Measurements from ENCODE around the gene SUMO2. TPM values are rescaled to one million over a fixed set of nuclear protein-coding genes. Genes with fewer than 3 reads are reported as not detected.

Gene SUMO2
- total and polyA plus RNA-seq, 2 of the 8 experiments (the other 6 are each of a cell fraction or from before 2014, with no cell fraction given), result 184 to 779 TPM

DNA sequence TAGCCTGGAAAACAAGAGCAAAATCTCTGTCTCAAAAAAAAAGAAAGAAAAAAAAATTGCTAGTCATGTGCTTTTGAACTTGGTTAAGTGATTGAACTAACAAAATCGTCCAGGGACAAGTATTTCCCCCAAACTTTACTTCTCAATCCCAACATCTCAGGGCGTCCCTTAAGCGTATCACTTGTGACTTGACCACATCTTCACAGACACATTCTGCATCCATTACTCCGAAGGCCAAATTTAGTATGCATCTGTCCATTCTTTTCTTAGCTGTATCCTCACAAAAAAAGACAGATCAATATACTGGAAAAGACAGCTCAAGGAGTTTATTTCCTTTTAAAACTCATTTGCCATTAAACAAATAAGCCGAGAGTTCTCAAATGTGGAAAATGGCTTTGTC, 22.5 kb downstream of the SUMO2 start:
- H3K79me2 ChIP-seq (ENCODE audit: control insufficient read depth in 1 of 2, insufficient read depth in 2 of 2, low read length in 2 of 2), result no peaks in the 10 kb centered on the region
- no peaks in the 10 kb centered on the region for H3K9me3 ChIP-seq (ENCODE audit: insufficient read depth in 2 of 2, low read depth in 1 of 2, low read length in 1 of 2)
- 96% methylated on average over 5 of the region's 5 CpGs; no CpG with 5 or more reads in 1 of the 2 experiments for WGBS, 2 experiments (ENCODE audit: extremely low coverage in 1 of 2, insufficient coverage in 1 of 2, insufficient read length in 1 of 2, insufficient replicate concordance in 2 of 2, low coverage in 1 of 2, low lambda C conversion rate in 2 of 2, missing lambda C conversion rate in 1 of 2)
- no peak overlapping the region for H2BK120ac ChIP-seq (replicated peaks; ENCODE audit: low read depth, low read length)
- H3K4ac ChIP-seq (replicated peaks; ENCODE audit: insufficient read length, low read depth, low read length), result no peak overlapping the region
- H3K23ac ChIP-seq (ENCODE audit: insufficient read length), result no peak overlapping the region
- H2BK15ac ChIP-seq (ENCODE audit: low read length), result no peak overlapping the region
- no peak overlapping the region for H3K27ac ChIP-seq (ENCODE audit: low read depth, low read length)
- no peak overlapping the region for H4K91ac ChIP-seq (replicated peaks; ENCODE audit: insufficient read length, low read length)
- ChIA-PET CTCF (ENCODE audit: partially characterized antibody) (interaction anchor here (1.3 to 3.4 kb wide), 4 partner anchors 11 to 46 kb away, joined by 3 to 19 read pairs (median 9); no protein-coding TSS in a partner anchor), POLR2A (ENCODE audit: partially characterized antibody) (interaction anchor here (0.6 to 11.6 kb wide), 4 partner anchors 11 to 44 kb away, joined by 3 to 213 read pairs (median 16); no protein-coding TSS in a partner anchor)
- H2BK20ac ChIP-seq (ENCODE audit: low read length), result no peak overlapping the region
- DNase-seq (ENCODE audit: low read depth in 1 of 2, low spot score in 2 of 2) (no peak), FAIRE-seq (no peak)
- no peaks in the 10 kb centered on the region for H3K27me3 ChIP-seq (replicated peaks in 1 of 4; ENCODE audit: control insufficient read depth in 3 of 4, extremely low read depth in 1 of 4, insufficient read depth in 3 of 4, low read length in 3 of 4)
- peaks cover 0 to 2% of the 10 kb centered on the region in 2 experiments for H4K20me1 ChIP-seq (replicated peaks in 1 of 2; ENCODE audit: control insufficient read depth in 1 of 2, insufficient read depth in 2 of 2, low read length in 2 of 2)
- no peak overlapping the region; the same call in 1 of the 2 replicates for H4K8ac ChIP-seq (ENCODE audit: extremely low read depth, insufficient read depth, low read length)
- H3K4me1 ChIP-seq (replicated peaks in 1 of 4; ENCODE audit: control insufficient read depth in 3 of 4, insufficient read depth in 4 of 4, low read length in 3 of 4), result peaks cover 0 to 5% (median 2%) of the 10 kb centered on the region in 4 experiments; a peak in 3 of 7 replicates
- no peak overlapping the region for H3K4me3 ChIP-seq (ENCODE audit: extremely low read depth in 1 of 4, insufficient read depth in 2 of 4, low read depth in 3 of 4, low read length in 4 of 4)
- no peaks in the 10 kb centered on the region for H3K79me1 ChIP-seq (ENCODE audit: low read depth, low read length)
- H3K4me2 ChIP-seq (ENCODE audit: insufficient read depth in 1 of 2, low read depth in 2 of 2, low read length in 2 of 2), result no peak overlapping the region
- no peak overlapping the region for H3K18ac ChIP-seq (ENCODE audit: extremely low read depth, low read length)
- no peak overlapping the region for H2AFZ ChIP-seq (ENCODE audit: low read length)
- H2BK5ac ChIP-seq (ENCODE audit: low read depth, low read length), result no peak overlapping the region
- no peak overlapping the region for H3K9ac ChIP-seq (replicated peaks in 1 of 4; ENCODE audit: extremely low read depth in 1 of 4, low read depth in 3 of 4, low read length in 3 of 4)
- H4K5ac ChIP-seq (ENCODE audit: insufficient read length, low read depth, low read length), result no peak overlapping the region
- H3K56ac ChIP-seq (replicated peaks; ENCODE audit: insufficient read length, low read depth, low read length), result no peak overlapping the region
- H3K36me3 ChIP-seq (ENCODE audit: control insufficient read depth in 2 of 4, insufficient read depth in 4 of 4, low read length in 3 of 4), result peaks cover 0 to 5% (median under 1%) of the 10 kb centered on the region in 4 experiments; a peak in 2 of 8 replicates
- no peaks in the 10 kb centered on the region for H3K23me2 ChIP-seq (ENCODE audit: low read depth, low read length)
- H2BK12ac ChIP-seq (ENCODE audit: low read depth, low read length), result no peak overlapping the region
- no peak overlapping the region for H3K14ac ChIP-seq (ENCODE audit: insufficient read length)
- H2AK5ac ChIP-seq (ENCODE audit: low read depth, low read length), result no peak overlapping the region
- TF ChIP-seq RFX5 (IDR thresholded peaks at IDR 0.05; ENCODE audit: borderline replicate concordance, low read depth, low read length), result no peak
- TF ChIP-seq MAFK (IDR thresholded peaks at IDR 0.05; ENCODE audit: low read depth, low read length), result no peak
- TF ChIP-seq NANOG (IDR thresholded peaks at IDR 0.05; ENCODE audit: insufficient read depth, low read depth, low read length, poor library complexity, severe bottlenecking), result no peak
- TF ChIP-seq, protein P1, sequence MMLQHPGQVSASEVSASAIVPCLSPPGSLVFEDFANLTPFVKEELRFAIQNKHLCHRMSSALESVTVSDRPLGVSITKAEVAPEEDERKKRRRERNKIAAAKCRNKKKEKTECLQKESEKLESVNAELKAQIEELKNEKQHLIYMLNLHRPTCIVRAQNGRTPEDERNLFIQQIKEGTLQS (IDR thresholded peaks at IDR 0.05; ENCODE audit: insufficient read depth, low read depth, low read length), result no peak
- no peak for TF ChIP-seq SRF (IDR thresholded peaks at IDR 0.05; ENCODE audit: low read depth, low read length)
- no peak for TF ChIP-seq KDM1A (IDR thresholded peaks at IDR 0.05; ENCODE audit: borderline replicate concordance, low read length)
- TF ChIP-seq TBP (IDR thresholded peaks at IDR 0.05; ENCODE audit: low read depth, low read length), result no peak
- no peak for TF ChIP-seq KDM4A (IDR thresholded peaks at IDR 0.05; ENCODE audit: low read depth, low read length, severe bottlenecking)
- no peak for TF ChIP-seq TAF7 (optimal IDR thresholded peaks at IDR 0.05; ENCODE audit: borderline replicate concordance, low read depth, low read length)
- TF ChIP-seq EZH2 (IDR thresholded peaks at IDR 0.05; ENCODE audit: low read depth, low read length, severe bottlenecking), result no peak
- no peak for TF ChIP-seq CTBP2 (IDR thresholded peaks at IDR 0.05; ENCODE audit: borderline replicate concordance, insufficient read depth, insufficient read length, low read length)

All from H1 (cell line).